Measurements from ENCODE around the gene KIRREL3.

The KIRREL3 gene

DNA sequence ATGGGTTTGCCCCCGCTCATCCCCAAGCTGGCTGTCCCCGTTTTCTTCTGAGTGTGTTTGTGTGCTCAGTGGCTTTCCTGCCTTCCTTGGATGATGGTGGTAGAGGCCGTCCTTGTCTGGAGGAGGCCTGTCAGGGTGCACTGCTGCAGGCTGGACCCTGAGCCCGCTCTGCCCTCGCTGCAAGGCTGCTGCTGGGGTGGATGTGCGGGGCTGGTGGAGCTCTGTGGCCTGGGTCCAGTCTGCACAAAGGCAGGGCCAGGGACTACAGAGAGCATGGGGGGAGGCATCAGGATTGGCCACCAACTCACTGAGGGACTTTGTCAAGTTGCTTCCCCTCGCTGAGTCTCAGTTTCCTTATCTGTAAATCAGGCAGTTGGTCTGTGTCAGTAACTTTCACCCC is 275.0 kb downstream of the KIRREL3 start:
- Histone ChIP-seq H3K36me3 (ENCODE audit: low read length) (no peaks in the 10 kb centered on the region), H2AFZ (ENCODE audit: low read depth, low read length, severe bottlenecking) (no peak overlapping the region), H3K9ac (ENCODE audit: low read length) (no peak overlapping the region), H4K20me1 (ENCODE audit: low read depth, low read length) (no peaks in the 10 kb centered on the region), H3K27ac (ENCODE audit: low read depth, low read length) (no peak overlapping the region), H3K9me2 (replicated peaks; ENCODE audit: insufficient read depth, low read length) (no peaks in the 10 kb centered on the region), H3K79me2 (ENCODE audit: insufficient read depth, low read length) (no peaks in the 10 kb centered on the region), H3F3A (ENCODE audit: insufficient read depth) (no peaks in the 10 kb centered on the region), H3K9me3 (ENCODE audit: insufficient read depth, low read length) (no peaks in the 10 kb centered on the region), H3K4me2 (ENCODE audit: low read depth, low read length, poor library complexity, severe bottlenecking) (no peak overlapping the region), H3K27me3 (ENCODE audit: low read length) (no peaks in the 10 kb centered on the region), H3K4me3 (ENCODE audit: insufficient read depth, low read length, poor library complexity, severe bottlenecking) (no peak overlapping the region)
- TF ChIP-seq, protein P1, sequence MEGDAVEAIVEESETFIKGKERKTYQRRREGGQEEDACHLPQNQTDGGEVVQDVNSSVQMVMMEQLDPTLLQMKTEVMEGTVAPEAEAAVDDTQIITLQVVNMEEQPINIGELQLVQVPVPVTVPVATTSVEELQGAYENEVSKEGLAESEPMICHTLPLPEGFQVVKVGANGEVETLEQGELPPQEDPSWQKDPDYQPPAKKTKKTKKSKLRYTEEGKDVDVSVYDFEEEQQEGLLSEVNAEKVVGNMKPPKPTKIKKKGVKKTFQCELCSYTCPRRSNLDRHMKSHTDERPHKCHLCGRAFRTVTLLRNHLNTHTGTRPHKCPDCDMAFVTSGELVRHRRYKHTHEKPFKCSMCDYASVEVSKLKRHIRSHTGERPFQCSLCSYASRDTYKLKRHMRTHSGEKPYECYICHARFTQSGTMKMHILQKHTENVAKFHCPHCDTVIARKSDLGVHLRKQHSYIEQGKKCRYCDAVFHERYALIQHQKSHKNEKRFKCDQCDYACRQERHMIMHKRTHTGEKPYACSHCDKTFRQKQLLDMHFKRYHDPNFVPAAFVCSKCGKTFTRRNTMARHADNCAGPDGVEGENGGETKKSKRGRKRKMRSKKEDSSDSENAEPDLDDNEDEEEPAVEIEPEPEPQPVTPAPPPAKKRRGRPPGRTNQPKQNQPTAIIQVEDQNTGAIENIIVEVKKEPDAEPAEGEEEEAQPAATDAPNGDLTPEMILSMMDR (IDR thresholded peaks at IDR 0.05; ENCODE audit: insufficient read depth, low read length, poor library complexity, severe bottlenecking): no peak
- TF ChIP-seq EZH2phosphoT487 (conservative IDR thresholded peaks at IDR 0.05; ENCODE audit: low read length): no peak

DNA sequence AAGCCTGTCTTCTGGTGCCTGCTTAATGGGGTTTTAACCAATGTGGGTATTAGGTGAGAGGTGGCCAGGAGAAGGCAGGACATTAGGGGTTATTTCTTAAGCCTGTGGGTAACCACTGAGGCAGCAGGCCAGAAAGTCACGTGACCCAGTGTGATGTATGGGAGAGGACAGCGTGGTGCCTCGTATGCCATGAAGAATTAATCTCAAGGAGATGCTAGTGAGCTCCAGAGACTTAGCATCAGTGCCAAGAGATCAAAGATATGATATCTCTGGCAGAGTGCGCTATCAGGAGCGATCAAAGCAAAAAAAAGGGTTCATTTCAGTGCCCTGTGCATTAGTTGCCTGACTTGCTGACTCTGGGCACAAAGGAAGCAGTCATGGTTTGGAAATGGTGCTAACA is 275.5 kb downstream of the KIRREL3 start:
- Histone ChIP-seq H3K27me3 (ENCODE audit: low read length) (no peaks in the 10 kb centered on the region), H3F3A (ENCODE audit: insufficient read depth) (no peaks in the 10 kb centered on the region), H3K4me3 (ENCODE audit: insufficient read depth, low read length, poor library complexity, severe bottlenecking) (no peak overlapping the region), H4K20me1 (ENCODE audit: low read depth, low read length) (no peaks in the 10 kb centered on the region), H3K79me2 (ENCODE audit: insufficient read depth, low read length) (no peaks in the 10 kb centered on the region), H3K9ac (ENCODE audit: low read length) (no peak overlapping the region), H2AFZ (ENCODE audit: low read depth, low read length, severe bottlenecking) (no peak overlapping the region), H3K36me3 (ENCODE audit: low read length) (no peaks in the 10 kb centered on the region), H3K9me3 (ENCODE audit: insufficient read depth, low read length) (no peaks in the 10 kb centered on the region), H3K4me2 (ENCODE audit: low read depth, low read length, poor library complexity, severe bottlenecking) (no peak overlapping the region), H3K27ac (ENCODE audit: low read depth, low read length) (no peak overlapping the region), H3K9me2 (replicated peaks; ENCODE audit: insufficient read depth, low read length) (no peaks in the 10 kb centered on the region)
- no peak for TF ChIP-seq EZH2phosphoT487 (conservative IDR thresholded peaks at IDR 0.05; ENCODE audit: low read length)
- TF ChIP-seq, protein P1 (IDR thresholded peaks at IDR 0.05; ENCODE audit: insufficient read depth, low read length, poor library complexity, severe bottlenecking): no peak

DNA sequence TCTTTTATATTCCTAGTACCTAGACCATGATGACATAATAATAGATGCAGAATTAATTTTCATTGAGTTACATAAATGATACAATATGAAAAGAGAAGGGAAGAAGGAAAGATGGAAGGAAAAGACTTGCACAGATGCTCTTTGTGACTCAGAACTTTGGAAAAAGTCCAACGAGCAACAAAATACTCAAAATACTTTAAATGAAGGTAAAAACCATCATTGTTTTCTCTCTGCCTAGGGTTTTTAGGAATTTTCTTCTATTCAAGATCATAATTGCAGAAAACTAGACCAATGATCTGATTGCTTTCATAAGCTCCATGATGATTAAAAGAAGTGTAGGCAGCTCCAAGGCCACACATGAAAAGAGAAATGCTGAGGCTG is 276.9 kb downstream of the KIRREL3 start:
- H4K20me1 ChIP-seq (ENCODE audit: low read depth, low read length): no peaks in the 10 kb centered on the region
- no peaks in the 10 kb centered on the region for H3K27me3 ChIP-seq (ENCODE audit: low read length)
- H3K4me2 ChIP-seq (ENCODE audit: low read depth, low read length, poor library complexity, severe bottlenecking): no peak overlapping the region
- no peaks in the 10 kb centered on the region for H3K9me2 ChIP-seq (replicated peaks; ENCODE audit: insufficient read depth, low read length)
- no peaks in the 10 kb centered on the region for H3K79me2 ChIP-seq (ENCODE audit: insufficient read depth, low read length)
- no peak overlapping the region for H3K9ac ChIP-seq (ENCODE audit: low read length)
- no peaks in the 10 kb centered on the region for H3F3A ChIP-seq (ENCODE audit: insufficient read depth)
- TF ChIP-seq, protein P1 (IDR thresholded peaks at IDR 0.05; ENCODE audit: insufficient read depth, low read length, poor library complexity, severe bottlenecking): no peak
- no peak for TF ChIP-seq EZH2phosphoT487 (conservative IDR thresholded peaks at IDR 0.05; ENCODE audit: low read length)
- no peak overlapping the region for H3K4me3 ChIP-seq (ENCODE audit: insufficient read depth, low read length, poor library complexity, severe bottlenecking)
- no peak overlapping the region for H2AFZ ChIP-seq (ENCODE audit: low read depth, low read length, severe bottlenecking)
- no peak overlapping the region for H3K27ac ChIP-seq (ENCODE audit: low read depth, low read length)
- H3K36me3 ChIP-seq (ENCODE audit: low read length): no peaks in the 10 kb centered on the region
- H3K9me3 ChIP-seq (ENCODE audit: insufficient read depth, low read length): no peaks in the 10 kb centered on the region

Data from SU-DHL-6 (cell line).